MCF 10A (cell line): Measurements from ENCODE around the gene CKMT1A. TPM values are rescaled to one million over a fixed set of nuclear protein-coding genes. Genes with fewer than 3 reads are reported as not detected.
"Not testable (repeated sequence)": the region's sequence is repeated elsewhere in the genome, so short reads cannot be mapped to it uniquely, and the experiment has no call there.

ENCODE experiments used
- BruUV-seq: library from RNA; stranded (reverse); fragments of 400-500 nt; replicated peaks from 2 replicates; lab custom pipeline; 2021; lab: Mats Ljungman, UMichigan
- CTCF ChIA-PET: fragments of 300-600 bp; sonication (Branson Sonifier 250); formaldehyde crosslinking; extraction: SDS; loops from one replicate; lab custom pipeline; 2021; ENCODE audit warnings: antibody characterized with exemption, inconsistent platforms; lab: Yijun Ruan, JAX
- POLR2A ChIA-PET: fragments of 300-600, 350-650 bp; sonication (Branson Sonifier 250); formaldehyde crosslinking; extraction: SDS; loops from one replicate; lab custom pipeline; 2020; ENCODE audit warnings: antibody characterized with exemption, inconsistent platforms; lab: Yijun Ruan, JAX
- DNase-seq: peaks from one replicate; pipeline ENCODE4 v3.0.0-alpha.2; 2018; ENCODE audit not compliant: unreplicated experiment
- H3K27ac Mint-ChIP-seq: one replicate; pipeline ENCODE4 v1.8.0; 2022; ENCODE audit warnings: mild to moderate bottlenecking, low read depth, mixed read lengths; ENCODE audit not compliant: unreplicated experiment
- H3K27me3 Mint-ChIP-seq: one replicate; pipeline ENCODE4 v1.8.0; 2022; ENCODE audit warnings: mixed read lengths; ENCODE audit not compliant: insufficient read depth, unreplicated experiment
- H3K36me3 Mint-ChIP-seq: one replicate; pipeline ENCODE4 v1.8.0; 2022; ENCODE audit warnings: mild to moderate bottlenecking, moderate library complexity, mixed read lengths; ENCODE audit not compliant: insufficient read depth, unreplicated experiment
- H3K4me1 Mint-ChIP-seq: one replicate; pipeline ENCODE4 v1.8.0; 2022; ENCODE audit warnings: mixed read lengths; ENCODE audit not compliant: insufficient read depth, unreplicated experiment
- H3K4me3 Mint-ChIP-seq: one replicate; pipeline ENCODE4 v1.8.0; 2022; ENCODE audit warnings: mild to moderate bottlenecking, moderate library complexity, mixed read lengths; ENCODE audit not compliant: unreplicated experiment
- H3K9me3 Mint-ChIP-seq: one replicate; pipeline ENCODE4 v1.8.0; 2022; ENCODE audit warnings: mixed read lengths; ENCODE audit not compliant: unreplicated experiment
- intact Hi-C: fragments of 100-400 bp; cut with micrococcal nuclease; formaldehyde crosslinking; loops from 2 replicates; pipeline ENCODE4 v1.14.1; 2022
- total RNA-seq: library from RNA; stranded (reverse); gene quantifications from 2 replicates; pipeline ENCODE4 v1.2.3, GENCODE V29; 2022
- TF ChIP-seq, protein P1 (sequence below): fragments of 200-600 bp; IDR thresholded peaks from one replicate; pipeline ENCODE4 v1.8.0; 2022; ENCODE audit warnings: antibody characterized with exemption, mild to moderate bottlenecking; ENCODE audit not compliant: unreplicated experiment

Gene CKMT1A
- total RNA-seq, 1 experiment from 2014 or later, result 27.5 TPM

DNA sequence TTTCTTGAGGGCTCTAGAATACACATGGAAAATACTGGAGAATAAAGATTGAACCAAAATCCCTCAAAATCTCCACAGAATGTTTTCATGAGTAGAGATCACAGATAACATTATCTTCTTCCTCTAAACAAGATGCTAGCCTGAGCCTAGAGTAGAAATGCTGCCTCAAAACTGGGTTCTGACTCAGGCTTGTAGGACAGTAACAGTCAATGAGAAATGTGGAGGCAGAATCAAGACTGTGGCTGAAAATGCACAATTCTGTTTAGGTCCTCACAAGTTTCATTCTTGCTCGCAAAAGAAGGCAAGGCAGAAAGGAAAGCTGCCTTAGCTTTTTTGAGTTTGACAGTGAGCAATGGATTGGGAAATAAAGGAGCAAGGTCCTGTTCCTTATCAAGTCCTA is 19.5 kb upstream of the CKMT1A start:
- intact Hi-C loops, POLR2A ChIA-PET, CTCF ChIA-PET, H3K4me1 Mint-ChIP-seq, H3K27me3 Mint-ChIP-seq, H3K27ac Mint-ChIP-seq, H3K4me3 Mint-ChIP-seq, H3K36me3 Mint-ChIP-seq, DNase-seq, BruUV-seq, H3K9me3 Mint-ChIP-seq: not testable (repeated sequence)

DNA sequence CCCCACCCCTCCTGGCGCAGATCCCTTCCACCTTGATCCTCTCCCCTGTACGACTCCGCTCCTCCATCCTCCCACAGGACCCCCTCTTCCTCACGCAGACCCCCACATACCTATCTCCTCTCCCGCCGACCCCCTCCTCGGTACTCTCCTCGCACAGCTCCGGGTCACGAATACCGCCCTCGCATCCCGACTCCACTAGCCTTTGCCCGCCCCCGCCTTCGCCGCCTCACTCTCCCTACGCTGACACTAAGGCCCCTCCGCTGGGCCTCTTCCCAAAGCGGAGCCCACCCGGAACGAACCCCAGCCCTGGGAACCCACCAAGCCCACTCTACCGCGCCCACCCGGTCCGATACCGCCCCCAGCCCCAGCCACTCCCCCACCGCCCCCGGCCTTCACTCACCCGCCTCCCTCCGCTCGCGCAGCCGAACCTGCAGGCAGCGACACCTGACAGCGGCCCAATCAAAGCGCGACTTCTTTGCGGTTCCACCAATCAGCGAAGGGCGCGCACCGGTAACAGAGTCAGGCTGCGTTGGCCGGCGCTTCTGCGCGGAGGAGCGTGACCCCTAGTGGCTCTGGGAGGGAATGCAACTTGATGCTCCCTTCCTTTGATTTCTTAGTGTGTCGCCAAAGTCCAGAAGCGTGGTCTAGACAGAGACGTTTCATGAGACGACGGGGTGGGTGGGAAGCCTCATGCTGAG is 3.9 kb upstream of the CKMT1A start:
- H3K27me3 Mint-ChIP-seq, POLR2A ChIA-PET, intact Hi-C loops, CTCF ChIA-PET, BruUV-seq, H3K4me1 Mint-ChIP-seq, H3K36me3 Mint-ChIP-seq, H3K4me3 Mint-ChIP-seq, H3K9me3 Mint-ChIP-seq, DNase-seq, H3K27ac Mint-ChIP-seq: not testable (repeated sequence)

DNA sequence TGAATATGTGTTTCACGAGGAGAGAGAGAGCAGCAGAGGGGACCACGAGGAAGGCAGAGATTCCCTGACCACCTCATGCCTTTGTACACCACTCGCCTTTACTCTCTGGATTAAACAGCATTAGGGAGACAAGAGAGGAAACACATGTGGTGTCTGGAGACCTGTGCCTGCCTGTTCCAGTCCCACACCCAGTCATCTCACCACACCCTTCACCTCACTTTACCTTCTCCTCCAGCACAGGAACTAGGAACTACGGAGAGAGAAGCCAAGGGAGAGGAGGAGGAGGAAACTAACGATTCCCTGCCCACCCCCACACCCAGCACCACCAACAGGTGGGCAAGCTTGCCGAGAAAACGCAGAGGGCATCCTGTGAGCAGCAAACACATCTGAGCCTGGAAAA is 980 bp upstream of the CKMT1A start:
- H3K4me1 Mint-ChIP-seq, intact Hi-C loops, H3K4me3 Mint-ChIP-seq, POLR2A ChIA-PET, H3K36me3 Mint-ChIP-seq, CTCF ChIA-PET, H3K27ac Mint-ChIP-seq, H3K27me3 Mint-ChIP-seq, DNase-seq, BruUV-seq, H3K9me3 Mint-ChIP-seq: not testable (repeated sequence)

DNA sequence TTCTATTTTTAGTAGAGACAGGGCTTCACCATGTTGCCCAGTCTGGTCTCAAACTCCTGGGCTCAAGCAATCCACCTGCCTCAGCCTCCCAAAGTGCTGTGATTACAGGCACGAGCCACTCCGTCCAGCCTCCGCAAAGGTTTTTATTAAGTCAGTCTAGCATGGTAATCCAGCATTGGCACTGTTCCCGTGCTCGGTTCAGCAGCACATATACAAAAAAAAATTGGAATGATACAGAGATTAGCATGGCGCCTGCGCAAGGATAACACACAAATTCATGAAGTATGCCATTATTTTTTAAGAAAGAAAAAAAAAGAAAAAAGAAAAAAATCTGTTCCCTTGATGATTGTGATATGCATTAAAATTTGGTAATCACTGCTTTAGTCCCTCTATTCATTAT is 8.5 kb downstream of the CKMT1A start:
- peaks cover 21% of the 10 kb centered on the region for H3K36me3 Mint-ChIP-seq
- H3K27me3 Mint-ChIP-seq, result no peaks in the 10 kb centered on the region
- ChIA-PET POLR2A (interaction anchor here (0.6 to 1.0 kb wide), 2 partner anchors 57 to 107 kb away, joined by 3 read pairs; no protein-coding TSS in a partner anchor), CTCF (no interaction called here)
- TF ChIP-seq, protein P1, sequence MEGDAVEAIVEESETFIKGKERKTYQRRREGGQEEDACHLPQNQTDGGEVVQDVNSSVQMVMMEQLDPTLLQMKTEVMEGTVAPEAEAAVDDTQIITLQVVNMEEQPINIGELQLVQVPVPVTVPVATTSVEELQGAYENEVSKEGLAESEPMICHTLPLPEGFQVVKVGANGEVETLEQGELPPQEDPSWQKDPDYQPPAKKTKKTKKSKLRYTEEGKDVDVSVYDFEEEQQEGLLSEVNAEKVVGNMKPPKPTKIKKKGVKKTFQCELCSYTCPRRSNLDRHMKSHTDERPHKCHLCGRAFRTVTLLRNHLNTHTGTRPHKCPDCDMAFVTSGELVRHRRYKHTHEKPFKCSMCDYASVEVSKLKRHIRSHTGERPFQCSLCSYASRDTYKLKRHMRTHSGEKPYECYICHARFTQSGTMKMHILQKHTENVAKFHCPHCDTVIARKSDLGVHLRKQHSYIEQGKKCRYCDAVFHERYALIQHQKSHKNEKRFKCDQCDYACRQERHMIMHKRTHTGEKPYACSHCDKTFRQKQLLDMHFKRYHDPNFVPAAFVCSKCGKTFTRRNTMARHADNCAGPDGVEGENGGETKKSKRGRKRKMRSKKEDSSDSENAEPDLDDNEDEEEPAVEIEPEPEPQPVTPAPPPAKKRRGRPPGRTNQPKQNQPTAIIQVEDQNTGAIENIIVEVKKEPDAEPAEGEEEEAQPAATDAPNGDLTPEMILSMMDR, result no peak
- BruUV-seq, result no TSS peak
- H3K4me3 Mint-ChIP-seq, result no peak overlapping the region
- no peaks in the 10 kb centered on the region for H3K4me1 Mint-ChIP-seq
- no peaks in the 10 kb centered on the region for H3K9me3 Mint-ChIP-seq
- H3K27ac Mint-ChIP-seq, result no peak overlapping the region
- intact Hi-C loops, result no loop called here
- no peak for DNase-seq

DNA sequence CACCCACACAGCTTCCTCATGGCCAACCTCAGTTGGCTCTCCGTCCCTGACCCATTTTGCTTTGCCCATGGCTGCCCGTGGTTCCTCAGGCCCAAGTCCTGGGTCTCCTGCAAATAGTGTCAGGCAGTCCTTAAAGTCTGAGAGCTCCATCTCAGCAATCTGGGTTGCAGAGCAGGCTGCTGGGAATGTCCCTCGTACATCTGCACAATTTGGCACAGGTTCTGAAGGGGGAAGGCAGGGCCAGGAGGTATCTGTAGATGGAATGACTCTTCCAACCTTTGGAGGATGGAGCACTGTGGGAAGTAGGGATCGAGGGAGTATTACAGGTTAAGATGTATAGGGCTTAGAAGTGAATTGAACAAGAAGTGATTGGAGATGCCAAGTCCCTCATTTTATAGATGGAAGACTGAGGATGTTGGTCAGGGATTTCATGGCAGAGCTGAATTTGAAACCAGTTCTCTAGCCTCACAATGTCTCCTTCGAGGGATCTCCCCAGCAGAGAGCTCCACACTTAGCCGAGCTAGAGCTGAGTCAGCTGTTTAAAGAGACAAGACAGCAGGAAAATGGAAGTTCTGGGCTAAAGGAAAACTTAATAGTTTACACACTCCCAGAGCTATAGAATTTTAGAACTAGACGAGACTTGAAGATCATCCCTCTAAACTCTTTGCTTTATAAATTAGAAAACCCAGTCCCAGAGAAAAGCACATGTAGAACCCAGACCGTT is 9.2 kb downstream of the CKMT1A start:
- H3K9me3 Mint-ChIP-seq, result no peaks in the 10 kb centered on the region
- ChIA-PET CTCF (no interaction called here), POLR2A (interaction anchor here (1.0 kb wide), 1 partner anchor 107 kb away, joined by 3 read pairs; no protein-coding TSS in a partner anchor)
- H3K36me3 Mint-ChIP-seq, result peaks cover 21% of the 10 kb centered on the region
- no peak for DNase-seq
- no peaks in the 10 kb centered on the region for H3K4me1 Mint-ChIP-seq
- no TSS peak for BruUV-seq
- H3K27me3 Mint-ChIP-seq, result no peaks in the 10 kb centered on the region
- H3K4me3 Mint-ChIP-seq, result no peak overlapping the region
- no peak overlapping the region for H3K27ac Mint-ChIP-seq
- TF ChIP-seq, protein P1, result no peak
- intact Hi-C loops, result no loop called here

DNA sequence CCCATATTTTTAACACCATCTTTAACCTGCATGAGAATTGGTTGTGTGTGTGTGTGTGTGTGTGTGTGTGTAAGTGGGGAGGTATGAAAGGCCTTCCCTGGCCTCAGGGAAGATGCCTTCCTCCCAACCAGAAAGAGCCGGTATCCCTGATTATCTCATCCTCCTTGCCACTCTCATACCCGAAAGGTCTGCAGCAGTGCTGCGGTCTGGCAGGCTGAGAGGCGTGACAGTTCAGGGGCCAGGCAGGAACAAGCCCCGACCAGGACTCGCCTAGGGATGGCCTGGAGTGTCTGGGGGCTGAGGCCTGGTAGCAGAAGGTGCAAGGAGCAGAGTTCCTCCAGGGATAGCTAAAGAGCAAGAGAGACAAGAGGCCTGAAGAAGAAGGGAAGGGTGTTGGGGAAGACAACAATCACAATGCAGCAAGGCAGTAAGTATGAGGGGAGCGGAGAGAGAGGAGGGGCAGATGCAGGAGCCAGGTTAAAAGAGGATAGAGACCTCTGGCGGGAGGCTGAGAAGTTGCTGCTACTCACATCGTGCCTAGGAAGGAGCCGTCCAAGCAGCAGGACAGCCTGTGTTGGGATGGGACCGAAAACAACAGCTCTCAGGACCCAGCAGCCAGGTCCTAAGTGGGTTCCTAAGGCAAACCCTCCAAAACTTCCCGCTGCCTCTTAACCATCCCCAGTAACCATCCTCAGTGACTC is 16.9 kb downstream of the CKMT1A start:
- H3K4me3 Mint-ChIP-seq, H3K9me3 Mint-ChIP-seq, H3K36me3 Mint-ChIP-seq, BruUV-seq, H3K27me3 Mint-ChIP-seq, H3K27ac Mint-ChIP-seq, CTCF ChIA-PET, DNase-seq, intact Hi-C loops, POLR2A ChIA-PET, H3K4me1 Mint-ChIP-seq: not testable (repeated sequence)
